GM18519 (cell line): ENCODE measurements around the gene ANO4.
A peak's percentile ranks its signal among the peaks of the same experiment; 100 is the strongest.
"Not testable (repeated sequence)": the region's sequence is repeated elsewhere in the genome, so short reads cannot be mapped to it uniquely, and the experiment has no call there.

Experiments
- ATAC-seq: cut with Tn5 transposase; IDR thresholded peaks from one replicate; pipeline ENCODE4 v1.9.1; 2021; ENCODE audit warnings: mild to moderate bottlenecking, moderate library complexity; ENCODE audit not compliant: unreplicated experiment, low FRiP score

Gene ANO4

GRCh38 chr12:101021911-101022388 lies 227.4 kb downstream of the ANO4 start:
- no peak for ATAC-seq

DNA sequence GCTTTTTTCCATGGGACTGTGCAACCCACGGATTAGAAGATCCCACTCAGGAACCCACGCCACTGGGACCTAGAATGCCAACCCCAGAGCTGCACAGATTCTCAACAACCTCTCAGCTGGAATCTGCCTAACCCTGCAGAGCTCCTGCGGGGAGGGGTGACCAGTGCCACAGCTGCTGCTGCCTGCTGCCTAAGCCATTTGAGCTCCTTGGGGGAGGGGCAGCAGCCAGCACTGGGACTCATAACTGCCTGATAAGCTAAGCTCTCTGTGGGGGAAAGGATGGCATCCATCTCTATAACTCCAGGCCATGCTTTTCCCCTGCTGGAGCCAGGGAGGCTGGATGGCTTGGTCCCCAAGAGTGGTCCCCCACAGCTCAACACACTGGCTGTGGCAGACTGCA lies 232.6 kb downstream of the ANO4 start:
- ATAC-seq: no peak

GRCh38 chr12:101027816-101028215 lies 233.2 kb downstream of the ANO4 start:
- ATAC-seq: no peak

GRCh38 chr12:101038289-101038871 lies 243.8 kb downstream of the ANO4 start:
- ATAC-seq: peak; percentile 73

DNA sequence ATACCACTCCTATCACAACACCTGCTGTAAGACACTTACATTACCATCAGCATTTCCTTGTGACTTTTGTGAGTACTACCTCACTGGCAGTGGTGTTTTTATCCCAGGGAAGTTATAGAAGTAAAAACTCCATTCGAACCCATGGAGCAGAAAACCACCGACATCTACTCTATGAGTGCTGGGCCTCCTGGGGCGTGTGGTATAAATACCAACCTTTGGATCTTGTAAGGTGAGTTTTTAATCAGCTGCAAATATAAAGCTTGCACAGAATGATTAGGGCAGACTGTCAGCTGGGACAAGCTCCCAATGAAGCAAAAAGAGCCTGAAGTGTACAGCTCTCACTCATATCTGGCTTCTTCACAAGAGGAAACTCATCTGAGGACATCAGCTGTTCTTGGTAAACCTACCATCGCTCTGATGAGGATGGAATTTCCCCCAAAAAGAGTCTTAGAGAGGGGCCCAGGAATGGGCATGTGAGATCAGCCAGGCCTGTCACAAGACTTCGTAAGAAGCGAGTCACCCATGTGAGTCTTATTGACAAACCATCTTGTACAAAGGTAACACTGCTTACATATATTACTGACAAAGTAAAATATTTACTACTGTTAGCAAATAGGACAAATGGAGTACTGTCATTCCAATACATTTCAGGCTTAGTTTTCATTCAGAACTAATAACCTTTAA lies 245.4 kb downstream of the ANO4 start:
- ATAC-seq: no peak

DNA sequence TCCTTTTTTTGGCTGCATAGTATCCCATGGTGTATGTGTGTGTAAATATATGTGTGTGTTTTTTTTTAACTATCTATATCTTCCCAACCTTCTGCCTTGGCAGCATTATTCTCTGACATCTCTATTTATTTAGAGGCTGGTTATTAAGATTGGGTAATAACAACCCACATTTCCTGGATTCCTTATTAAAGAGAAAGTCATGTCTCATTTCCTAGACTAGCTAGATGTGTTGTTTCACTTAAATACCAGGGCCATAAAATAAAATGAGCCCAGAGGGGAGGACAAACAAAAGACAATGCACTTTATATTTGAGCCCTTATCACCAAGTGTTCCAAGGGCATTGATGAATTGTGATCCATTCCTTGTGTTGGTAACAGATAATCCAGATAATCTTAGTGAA lies 246.4 kb downstream of the ANO4 start:
- no peak for ATAC-seq

DNA sequence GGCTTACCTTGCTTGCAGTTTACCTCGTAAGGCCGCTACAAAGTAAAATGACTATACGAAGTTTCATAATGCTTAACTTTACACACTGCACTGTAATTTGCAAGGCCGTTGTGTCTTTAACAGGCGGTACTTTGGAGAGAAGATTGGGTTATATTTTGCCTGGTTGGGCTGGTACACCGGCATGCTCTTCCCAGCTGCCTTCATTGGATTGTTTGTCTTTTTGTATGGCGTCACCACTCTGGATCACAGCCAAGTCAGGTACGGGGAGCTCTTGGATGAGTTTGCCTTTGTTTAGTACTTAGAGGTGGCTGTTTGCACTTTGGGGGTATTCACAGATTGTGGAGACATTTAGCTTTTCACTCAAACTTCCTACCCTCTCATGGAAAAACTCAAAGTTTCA lies 247.6 kb downstream of the ANO4 start:
- no peak for ATAC-seq

- no peak for ATAC-seq
Measured at GRCh38 chr12:101044512-101045059, 250.0 kb downstream of the ANO4 start.

DNA sequence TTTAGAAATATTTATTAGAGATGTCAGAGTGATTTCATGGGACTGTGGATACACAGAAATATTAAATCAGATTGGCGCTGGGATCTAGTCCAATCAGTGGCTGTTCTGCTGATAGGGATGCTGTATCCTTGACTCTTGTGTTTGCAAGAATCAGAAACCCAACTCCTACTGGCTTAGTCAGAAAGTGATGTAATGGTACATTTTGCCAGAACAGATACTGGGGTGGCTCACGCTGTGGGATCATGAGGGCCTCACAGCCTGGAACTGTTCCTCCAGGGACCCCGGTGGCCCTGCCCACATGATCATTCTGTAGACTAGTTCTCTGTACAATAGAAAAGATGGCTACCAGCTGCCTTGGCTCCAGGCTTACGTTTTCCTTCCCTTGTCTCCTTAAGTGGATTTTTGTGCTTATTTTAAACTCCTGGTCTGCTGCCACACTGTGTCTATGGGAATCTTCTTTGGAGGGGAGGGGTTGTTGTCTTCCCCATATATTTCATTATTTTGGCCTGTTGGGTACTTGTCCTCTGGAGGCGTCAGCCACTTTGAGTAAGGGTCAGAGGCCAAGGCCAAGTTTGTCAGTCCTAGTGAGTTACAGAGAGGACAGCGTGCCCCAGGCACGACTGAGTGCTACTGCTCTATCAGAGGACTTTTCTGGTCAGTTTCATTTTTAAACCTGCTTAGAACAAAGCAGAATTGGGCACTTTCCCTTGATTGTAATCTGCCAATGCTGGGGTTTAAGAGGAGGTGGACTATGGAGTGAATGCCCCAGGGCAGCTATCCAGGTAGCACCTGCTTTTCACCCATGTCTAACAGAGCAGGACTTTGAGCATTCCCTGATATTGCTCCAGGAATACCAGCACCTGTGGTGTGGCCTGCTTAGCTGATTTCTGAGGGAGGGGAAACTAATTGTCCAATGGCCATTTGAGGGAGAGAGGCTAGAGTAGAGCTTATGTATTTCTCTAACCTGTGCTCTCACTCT lies 251.2 kb downstream of the ANO4 start:
- ATAC-seq: no peak

GRCh38 chr12:101047652-101048051 lies 253.1 kb downstream of the ANO4 start:
- no peak for ATAC-seq

- ATAC-seq: no peak
Measured at GRCh38 chr12:101050631-101051030, 256.1 kb downstream of the ANO4 start.

GRCh38 chr12:101051151-101051550 lies 256.6 kb downstream of the ANO4 start:
- ATAC-seq: no peak

DNA sequence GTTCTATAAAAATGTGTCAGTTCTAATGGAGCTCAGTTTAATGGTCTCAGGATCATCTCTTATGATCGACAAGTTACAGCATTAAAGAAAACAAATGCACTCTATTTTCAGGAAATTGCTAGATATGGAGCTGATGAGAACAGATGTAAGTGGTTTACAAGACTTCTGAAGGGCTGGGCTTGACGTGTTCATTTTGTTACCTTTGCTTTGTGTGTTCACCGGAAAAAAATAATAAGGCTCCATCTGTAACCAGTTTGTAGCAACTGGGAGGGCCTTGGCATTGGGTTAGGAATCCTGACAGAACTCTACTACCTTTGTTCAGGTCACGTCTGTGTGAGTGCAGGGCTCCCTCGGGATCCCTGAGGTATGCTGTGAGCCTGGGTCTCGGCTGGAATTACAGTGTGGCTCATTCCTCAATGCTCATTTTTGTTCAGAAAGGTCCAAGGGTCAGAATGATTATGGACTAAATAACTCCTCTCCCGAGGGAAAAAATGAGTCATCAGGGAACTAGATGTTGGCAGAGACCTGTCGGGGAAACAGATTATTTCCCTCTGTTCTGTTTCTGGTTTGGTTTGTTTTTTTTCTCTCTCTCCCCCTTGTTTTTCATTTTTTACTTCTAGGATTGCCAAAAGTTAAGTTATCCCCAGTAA lies 257.4 kb downstream of the ANO4 start:
- no peak for ATAC-seq

GRCh38 chr12:101053203-101053602 lies 258.6 kb downstream of the ANO4 start:
- no peak for ATAC-seq

GRCh38 chr12:101055940-101056339 lies 261.4 kb downstream of the ANO4 start:
- no peak for ATAC-seq

DNA sequence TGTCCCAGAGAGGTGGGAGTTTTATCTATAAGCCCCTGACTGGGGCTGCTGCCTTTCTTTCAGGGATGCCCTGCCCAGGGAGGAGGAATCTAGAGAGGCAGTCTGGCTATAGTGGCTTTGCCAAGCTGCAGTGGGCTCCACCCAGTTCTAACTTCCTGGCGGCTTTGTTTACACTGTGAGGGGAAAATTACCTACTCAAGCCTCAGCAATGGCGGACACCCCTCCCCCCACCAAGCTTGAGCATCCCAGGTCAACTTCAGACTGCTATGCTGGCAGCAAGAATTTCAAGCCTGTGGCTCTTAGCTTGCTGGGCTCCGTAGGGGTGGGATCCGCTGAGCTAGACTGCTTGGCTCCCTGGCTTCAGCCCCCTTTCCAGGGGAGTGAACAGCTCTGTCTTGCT lies 267.9 kb downstream of the ANO4 start:
- not testable (repeated sequence) for ATAC-seq

DNA sequence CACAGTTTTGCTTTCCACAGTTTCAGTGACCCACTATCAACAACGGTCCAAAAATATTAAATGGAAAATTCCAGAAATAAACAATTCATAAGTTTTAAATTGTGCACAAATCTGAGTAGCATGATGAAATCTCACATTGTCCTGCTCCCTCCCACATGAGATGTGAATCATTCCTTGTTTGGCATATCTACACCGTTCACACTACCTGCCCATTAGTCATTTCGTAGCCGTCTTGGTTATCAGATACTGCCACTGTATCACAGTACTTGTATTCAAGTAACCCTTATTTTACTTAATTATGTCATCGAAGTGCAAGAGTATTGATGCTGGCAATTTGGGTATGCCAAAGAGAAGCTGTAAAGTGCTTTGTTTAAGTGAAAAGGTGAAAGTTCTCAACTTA lies 270.1 kb downstream of the ANO4 start:
- ATAC-seq: no peak

GRCh38 chr12:101066489-101066888 lies 271.9 kb downstream of the ANO4 start:
- ATAC-seq: no peak

DNA sequence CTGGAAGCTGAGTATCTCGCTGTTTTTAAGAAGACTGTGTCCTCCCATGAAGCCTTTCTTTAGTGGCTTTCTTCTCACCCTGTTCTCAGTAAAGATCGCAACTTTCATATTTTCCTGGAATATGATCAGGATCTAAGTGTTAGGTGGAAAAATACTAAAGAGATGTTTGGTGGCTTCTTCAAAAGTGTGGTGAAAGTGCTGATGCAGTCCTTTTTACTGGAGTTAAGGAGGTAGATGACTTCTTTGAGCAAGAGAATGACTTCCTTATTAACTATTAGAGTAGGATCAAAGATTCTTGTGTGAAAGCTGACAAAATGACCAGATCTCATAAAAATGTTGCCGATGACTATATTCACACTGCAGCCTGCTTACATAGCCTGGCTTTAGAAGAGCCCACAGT lies 273.8 kb downstream of the ANO4 start:
- no peak for ATAC-seq

- ATAC-seq: no peak
Measured at GRCh38 chr12:101068836-101069235, 274.3 kb downstream of the ANO4 start.
